Measurements from ENCODE around the gene KCTD14.
"Not testable (repeated sequence)": the region's sequence is repeated elsewhere in the genome, so short reads cannot be mapped to it uniquely, and the experiment has no call there.

Gene KCTD14, protein sequence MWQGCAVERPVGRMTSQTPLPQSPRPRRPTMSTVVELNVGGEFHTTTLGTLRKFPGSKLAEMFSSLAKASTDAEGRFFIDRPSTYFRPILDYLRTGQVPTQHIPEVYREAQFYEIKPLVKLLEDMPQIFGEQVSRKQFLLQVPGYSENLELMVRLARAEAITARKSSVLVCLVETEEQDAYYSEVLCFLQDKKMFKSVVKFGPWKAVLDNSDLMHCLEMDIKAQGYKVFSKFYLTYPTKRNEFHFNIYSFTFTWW

DNA sequence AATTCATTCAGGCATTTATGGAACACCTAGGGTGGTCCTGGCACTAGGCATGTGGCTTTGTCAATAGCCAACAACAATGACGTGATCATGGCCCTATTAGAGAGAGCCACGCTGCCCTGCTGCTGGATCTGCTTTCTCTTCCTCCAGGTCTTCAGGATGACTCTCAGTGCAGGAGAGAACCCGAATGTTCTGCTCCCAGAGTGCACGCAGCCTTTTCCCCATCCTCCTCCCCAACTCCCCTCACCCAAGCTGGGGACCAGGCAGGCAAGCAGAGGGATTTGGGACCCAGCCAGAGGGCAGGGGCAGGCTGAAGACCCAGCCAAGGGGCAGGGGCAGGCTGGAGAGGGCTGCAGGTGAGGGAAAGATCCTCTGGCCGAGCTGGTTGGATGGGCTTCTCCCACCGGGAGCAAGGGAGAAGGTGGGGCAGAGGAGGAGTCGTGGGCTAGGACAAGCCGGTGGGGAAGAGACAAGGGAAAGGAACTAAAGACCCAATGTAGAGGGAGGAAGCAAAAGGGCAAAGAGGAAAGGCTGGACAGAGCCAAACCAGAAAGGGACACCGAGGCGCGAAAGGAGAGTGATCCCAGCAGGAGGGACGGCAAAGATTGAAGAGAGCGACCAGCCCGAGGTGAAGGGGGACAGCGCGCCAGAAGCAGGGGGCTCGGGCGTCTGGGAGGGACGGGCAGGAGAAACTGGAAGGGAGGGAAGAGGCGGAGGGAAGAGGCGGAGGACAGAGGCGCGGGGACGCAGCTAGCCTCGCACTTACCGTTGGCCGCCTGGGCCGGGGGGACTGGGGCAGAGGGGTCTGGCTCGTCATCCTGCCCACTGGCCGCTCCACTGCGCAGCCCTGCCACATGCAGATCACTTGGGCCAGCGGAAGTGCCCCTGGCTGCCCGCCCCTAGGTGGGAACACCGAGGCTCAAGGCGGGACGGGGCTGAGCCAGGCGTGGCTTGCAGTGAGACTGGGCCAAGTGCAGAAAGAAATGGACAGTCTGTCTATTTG is at the start of gene KCTD14:
TSS of gene KCTD14 (minus strand) at position 880 of the 1,000 bp plus-strand sequence. CDS start at position 853, 27 bp downstream.
- FAIRE-seq = no peak

DNA sequence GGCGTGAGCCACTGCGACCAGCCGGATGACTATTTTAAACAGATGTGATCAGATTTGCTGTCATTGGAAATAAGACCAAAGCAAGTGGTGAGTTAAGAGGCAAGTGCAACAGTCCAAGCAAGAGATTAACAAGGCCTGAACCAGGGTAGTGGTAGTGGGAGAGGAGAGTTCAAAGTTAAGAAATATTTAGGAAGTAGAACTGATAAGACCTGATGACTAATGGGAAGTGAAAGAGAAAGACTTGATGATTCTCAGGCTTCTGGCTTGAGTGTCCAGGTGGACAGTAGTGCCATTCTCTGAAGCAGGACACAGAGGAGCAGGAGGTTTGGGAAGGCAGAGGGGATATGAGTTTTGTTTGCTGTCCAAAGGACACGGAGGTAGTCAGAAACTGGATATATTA is 49.4 kb upstream of the KCTD14 start:
- FAIRE-seq = no peak

DNA sequence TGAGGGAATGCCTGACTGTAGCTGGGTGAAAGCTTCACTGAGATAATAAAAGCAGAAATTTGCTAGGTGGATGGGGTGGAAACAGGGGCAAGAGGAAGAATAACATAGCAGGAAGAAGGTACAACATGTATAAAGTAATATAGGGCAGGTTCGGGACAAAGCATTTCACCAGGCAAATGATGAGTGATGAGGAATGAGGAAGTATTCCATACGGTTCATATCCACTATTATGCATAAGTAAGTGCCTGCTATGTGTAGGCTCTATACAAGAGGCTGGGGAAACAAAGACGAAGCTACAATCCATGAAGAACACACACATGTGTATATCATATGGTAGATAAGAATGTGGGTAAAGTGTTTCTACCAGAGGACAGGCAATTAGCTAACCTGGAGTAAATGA is 48.6 kb upstream of the KCTD14 start:
- FAIRE-seq = no peak

DNA sequence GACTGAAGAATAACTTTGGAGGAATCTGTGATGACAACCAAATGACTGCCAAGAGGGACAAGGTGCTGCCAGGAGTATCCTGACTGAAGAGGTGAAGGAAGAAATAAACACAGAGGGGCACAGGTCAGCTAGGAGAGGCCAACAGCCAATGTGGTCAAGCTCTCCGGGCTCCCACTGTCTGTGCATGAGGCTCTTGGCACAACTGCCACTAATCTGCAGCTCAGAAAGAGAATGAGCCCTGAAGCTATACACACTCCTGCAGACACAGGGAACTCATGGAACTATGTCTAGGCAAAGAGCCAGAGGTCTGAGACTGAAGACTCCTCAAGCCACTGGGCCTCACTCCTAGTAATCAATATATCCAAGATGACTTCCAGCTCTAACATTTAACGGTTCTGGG is 47.5 kb upstream of the KCTD14 start:
- FAIRE-seq = no peak

DNA sequence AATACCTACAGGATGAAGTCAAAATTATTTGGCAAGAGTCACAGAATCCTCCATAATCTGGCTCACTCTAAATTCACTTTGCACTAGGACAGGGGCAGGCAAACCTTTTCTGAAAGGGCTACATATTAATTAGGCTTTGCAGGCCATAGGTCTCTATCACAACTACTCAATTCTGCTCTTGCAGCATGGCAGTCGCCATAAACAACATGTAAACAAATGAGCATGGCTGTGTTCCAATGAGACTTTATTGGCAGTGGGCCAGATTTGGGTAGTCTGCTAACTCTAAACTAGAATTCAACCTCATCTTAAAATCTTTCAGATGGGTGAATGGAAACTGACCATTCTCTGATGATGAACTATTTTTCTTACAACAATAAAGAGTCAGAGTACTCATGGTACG is 46.4 kb upstream of the KCTD14 start:
- FAIRE-seq = no peak

DNA sequence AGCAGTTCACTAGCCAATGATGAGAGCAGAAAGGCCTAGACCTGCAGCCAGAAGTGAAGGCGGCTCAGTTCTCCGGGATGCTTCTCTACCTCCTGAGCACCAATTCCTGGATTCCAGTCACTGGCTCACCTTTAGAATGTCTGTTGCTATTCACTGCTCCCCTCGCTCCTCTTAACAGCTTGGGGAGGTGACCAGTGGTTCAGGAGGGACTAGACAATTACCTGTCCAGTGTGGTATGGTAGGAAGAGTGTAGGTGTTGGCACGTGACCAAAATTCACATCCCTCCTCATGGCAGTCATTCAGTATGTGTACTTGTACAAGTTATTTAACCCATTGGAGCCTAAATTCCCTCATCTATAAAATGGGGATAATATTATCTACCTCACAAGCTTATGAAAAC is 44.6 kb upstream of the KCTD14 start:
- FAIRE-seq = no peak

DNA sequence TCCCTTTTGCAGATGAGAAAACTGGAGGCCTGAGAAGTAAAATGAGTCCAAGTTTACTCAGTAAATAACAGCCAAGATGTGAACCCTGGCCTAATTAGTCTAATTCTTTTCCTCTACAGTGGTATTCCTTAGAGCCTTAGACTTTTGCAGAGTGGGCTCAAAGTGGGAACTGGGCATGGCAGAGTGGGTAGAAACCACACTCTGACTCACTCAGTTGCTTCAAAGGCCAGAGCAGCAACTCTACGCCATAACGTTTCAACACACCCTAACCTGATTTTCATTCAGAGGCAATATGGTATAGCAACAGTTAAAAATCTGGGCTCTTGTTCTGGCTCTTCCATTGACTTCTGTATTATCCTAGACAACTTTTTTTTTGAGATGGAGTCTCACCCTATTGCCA is 43.4 kb upstream of the KCTD14 start:
- FAIRE-seq = no peak

DNA sequence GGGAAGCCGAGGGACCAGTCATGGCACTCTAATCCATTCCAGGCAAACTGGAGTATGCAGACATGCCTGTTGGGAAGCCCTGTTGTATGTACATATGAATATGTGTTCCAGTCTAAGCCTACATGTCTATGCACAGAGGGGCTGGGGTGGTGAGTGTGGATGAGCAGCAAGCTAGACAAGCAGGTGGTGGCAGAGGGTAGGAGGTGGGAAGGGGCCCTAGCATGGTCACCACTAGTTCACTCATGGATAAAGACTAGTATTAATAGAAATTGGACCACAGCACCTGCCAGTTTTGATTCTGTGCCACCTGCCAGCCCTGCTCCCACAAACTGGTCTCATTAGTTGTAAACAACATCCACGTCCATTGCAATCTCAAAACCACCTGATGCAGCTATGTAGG is 42.1 kb upstream of the KCTD14 start:
- FAIRE-seq = no peak

DNA sequence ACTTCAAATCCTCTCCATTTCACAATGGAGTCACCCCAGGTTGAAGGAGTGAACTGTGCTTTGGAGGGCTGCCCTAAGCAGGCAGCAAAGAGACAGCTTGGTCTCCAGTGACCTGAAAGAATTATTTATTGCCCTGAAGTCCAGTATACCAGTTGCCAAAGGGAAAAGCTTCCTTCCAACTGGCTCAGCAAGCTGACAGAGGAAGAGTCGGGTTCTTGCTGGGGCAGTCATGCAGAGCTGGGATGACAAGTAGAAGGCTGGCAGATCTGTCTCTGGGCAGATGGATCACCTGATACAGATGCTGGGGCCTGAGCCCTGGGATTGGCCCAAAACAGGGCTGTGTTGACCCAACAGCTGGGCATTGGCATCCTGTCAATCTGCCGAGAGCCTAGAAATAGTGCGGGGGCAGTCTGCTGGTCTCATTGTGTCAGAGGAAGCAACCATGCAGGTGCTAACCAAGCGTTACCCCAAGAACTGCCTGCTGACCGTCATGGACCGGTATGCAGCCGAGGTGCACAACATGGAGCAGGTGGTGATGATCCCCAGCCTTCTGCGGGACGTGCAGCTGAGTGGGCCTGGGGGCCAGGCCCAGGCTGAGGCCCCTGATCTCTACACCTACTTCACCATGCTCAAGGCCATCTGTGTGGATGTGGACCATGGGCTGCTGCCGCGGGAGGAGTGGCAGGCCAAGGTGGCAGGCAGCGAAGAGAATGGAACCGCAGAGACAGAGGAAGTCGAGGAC is 40.5 kb upstream of the KCTD14 start, which contains the start of gene THRSP:
TSS of gene THRSP (plus strand) at position 422 of the 742 bp plus-strand sequence. CDS start at position 443, 21 bp downstream.
- FAIRE-seq = no peak

DNA sequence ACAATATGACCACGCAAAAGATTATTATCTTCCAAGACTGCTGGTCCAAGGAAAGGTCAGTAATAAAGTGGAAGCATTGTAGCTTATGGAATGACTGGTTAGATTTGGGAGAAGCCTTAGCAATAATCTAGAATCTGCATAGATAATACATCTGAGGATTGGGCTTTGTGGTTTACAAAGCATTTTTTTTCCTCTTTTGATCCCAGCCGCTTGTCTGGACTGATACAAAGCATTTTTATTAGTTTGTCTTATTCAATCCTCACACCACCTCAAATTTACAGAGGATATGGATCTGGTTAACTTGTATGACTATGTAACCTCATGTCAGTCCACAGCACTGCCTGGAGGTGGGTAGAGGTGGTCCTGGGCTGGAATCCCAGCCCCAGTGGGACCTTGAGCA is 39.6 kb upstream of the KCTD14 start:
- no peak for FAIRE-seq

DNA sequence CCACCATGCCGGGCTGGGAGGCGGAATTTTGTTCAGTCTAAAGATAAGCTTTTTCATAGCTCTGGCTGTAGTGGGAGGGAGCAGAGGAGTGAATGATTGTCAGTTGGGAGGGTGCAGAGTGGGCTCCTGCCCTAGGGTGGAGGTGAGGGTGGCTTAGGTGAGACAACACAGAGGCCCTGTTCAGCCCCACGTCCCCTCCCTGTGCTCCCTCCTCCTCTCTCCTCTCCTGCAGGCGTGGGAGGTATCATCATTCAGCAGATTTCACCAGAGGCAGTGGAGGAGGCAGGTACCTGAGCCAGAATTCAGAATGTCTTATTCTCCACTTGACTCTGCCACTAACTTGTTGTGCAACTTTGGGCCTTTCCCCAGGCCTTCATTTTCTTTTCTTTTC is 38.8 kb upstream of the KCTD14 start:
- FAIRE-seq = no peak

DNA sequence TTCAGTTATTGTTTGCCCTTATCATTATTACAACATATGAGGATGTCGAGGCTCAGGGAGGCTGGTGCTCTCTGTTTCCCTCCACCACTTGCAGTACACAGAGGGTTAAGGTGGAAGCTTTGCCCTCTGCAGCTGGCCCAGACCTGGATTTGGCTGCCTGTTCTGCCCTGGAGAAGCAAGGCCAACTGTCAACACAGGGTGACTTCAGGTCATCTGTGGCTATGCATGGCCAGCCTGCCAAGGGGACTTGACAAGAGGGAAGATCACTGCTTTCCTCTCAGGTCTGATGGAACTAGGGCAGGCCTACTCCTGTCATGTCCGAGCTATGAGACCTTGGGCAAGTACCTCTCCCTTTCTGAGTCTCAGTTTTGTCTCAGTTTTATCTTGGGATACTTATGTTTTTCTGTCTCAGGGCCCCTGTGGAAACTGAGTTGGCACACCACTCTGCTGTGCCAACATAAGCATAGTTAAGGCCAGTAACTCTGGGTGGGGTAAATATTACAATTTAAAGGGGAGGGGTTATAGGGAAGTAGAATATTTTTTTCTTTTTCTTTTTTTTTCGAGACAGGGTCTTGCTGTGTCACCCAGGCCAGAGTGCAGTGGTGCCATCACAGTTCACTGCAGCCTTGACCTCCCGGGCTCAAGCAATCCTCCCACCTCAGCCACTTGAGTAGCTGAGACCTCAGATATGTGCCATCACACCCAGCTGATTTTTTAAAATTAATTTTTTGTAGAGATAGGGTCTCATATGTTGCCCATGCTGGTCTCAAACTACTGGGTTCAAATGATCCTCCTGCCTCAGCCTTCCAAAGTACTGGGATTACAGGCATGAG is 38.2 kb upstream of the KCTD14 start:
- FAIRE-seq = no peak

DNA sequence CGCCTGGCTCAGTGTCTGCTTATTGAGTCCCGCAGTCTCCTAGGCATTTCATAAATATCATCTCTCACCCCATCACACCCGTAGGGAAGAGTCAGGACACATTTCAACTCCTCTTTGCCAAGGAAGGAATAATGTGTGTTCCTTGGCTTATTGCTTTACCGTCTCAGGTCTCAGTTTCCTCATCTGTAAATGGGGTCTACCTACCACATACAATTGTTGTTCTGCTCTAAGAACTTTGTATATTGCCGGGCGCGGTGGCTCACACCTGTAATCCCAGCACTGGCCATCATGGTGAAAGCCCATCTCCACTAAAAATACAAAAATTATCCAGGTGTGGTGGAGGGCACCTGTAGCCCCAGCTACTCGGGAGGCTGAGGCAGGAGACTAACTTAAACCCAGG is 37.5 kb upstream of the KCTD14 start:
- FAIRE-seq = no peak

DNA sequence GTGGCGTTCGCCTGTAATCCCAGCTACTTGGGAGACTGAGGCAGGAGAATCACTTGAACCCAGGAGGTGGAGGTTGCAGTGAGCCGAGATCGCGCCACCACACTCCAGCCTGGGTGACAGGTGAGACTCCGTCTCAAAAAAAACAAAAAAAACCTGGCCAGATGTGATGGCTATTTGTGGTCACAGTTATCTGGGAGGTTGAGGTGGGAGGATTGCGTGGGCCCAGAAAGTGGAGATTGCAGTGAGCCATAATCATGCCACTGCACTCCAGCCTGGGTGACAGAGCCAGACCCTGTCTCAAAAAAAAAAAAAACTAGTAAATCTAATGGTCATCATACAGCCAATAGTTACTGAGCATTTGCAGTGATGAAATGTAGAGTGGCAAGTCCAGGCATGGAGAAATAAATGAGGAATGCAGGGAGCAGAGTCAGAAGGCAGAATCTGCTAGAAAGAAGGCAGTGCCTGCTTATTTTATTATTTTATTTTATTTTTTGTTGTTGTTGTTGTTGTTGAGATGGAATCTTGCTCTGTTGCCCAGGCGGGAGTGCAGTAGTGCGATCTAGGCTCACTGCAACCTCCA is 36.8 kb upstream of the KCTD14 start:
- FAIRE-seq = not testable (repeated sequence)

DNA sequence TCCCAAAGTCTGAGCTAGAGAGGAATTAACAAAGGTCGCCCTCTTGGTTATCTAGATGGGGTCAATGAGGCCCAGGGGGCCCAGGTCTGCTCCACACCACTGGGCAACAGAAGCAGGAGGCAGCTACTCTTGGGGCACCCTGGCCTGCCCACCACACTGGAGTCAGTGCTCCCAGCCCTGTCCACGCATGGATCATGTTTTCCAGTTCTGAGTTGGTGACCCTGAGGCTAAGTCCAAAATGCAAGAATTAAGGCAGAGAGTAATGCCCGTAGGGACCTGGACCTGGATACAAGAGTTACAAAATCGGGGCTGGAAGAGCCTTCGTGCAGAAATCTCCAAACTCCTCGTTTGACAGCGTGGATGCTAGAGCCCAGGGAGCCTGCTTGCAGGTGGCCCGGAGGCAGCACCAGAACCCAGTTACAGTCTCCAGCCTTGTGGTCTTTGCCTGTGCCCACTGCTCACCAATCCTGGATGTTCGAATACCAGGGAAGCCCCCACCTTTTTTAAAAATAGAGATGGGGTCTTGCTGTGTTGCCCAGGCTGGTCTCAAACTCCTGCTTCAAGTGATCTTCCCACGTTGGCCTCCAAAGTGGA is 34.5 kb upstream of the KCTD14 start:
- no peak for FAIRE-seq

DNA sequence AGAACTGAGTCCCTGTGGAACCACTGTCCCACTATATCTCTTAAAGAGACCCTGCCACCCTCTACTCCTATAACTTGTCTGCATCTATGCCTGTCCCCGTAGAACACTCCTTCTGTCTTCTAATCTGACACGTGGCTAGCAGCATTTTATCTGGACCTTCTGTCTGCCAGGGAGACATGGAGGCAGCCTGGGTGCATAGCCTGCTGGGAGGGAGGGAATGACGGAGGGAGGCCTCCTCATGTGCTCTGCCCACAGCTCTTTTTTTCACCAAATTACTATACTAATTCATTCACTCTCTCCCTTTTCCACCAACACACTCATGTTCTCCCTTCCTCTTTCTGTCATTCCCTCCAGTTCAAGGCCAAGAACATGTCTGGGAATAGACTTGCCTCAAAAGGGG is 33.0 kb upstream of the KCTD14 start:
- no peak for FAIRE-seq

DNA sequence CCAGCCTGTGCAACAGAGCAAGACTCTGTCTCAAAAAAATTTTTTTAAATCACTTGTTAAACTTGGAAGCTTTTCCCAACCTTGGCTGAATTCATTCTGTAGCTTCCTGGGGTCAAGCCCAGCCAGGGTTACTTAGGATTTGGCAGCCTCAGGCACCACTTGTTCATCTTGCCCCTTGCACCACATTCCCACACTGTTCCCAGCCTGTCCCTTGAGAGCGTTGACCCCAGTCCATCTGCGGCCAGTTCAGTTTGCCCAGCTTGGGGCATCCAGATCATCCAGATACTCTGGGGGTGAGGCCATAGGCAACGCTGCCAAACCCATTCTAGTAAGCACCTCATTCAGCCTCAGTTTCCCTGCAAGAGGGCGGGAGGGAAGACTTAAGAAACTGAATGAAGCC is 31.9 kb upstream of the KCTD14 start:
- FAIRE-seq = no peak

DNA sequence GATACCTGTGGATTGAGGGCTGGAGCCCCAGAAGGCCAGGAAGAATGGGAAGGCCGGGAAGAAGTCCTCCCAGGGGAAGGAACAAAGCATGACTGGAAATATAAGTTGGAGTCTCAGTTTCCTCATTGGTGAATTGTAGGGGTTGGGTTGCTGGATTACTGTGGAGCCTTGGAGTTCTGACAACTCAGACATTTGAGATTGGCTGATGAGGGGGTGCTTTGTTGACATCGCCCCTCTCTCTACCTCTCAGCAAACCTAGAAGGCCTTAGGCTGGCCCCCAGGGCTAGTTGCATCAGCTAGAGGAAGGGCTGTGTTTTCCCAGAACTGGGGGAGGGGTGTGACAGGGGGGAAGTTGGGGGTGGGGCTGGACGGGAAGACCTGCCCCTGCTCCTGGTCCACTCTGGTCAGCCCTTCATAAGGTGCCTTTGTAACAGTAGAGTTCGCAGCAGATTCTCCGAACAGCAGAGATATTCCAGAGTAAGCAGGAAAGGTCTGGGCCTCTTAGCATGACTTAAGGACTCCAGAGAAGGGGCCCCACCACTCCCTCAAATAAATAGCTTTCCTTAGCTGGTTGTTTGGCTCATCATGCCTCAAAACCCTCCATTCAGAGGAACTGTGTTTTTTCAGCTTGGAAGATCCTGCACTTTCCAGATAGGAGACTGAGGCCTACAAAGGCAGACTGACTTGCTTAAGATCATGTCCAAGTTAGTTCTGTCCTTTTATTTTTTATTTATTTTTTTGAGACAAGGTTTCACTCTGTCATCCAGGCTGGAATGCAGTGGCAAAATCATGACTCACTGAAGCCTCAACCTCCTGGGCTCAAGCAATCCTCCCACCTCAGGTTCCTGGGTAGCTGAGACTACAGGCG is 28.1 kb upstream of the KCTD14 start:
- FAIRE-seq = no peak

DNA sequence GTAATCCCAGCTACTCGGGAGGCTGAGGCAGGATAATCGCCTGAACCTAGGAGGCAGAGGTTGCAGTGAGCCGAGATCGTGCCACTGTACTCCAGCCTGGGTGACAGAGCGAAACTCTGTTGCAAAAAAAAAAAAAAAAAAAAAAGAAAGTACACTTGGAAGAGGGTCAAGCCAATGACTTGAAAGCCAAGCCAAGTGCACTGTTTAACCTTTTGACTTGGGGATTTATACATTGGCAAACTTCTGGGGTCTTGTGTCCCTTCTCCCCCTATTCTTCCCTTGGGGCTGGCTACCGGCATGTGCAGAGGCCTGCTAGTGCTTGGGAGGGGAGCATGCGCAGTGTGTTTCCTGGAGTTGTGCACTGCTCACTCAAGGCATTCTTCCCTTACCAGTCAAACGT is 26.3 kb upstream of the KCTD14 start:
- FAIRE-seq = no peak

DNA sequence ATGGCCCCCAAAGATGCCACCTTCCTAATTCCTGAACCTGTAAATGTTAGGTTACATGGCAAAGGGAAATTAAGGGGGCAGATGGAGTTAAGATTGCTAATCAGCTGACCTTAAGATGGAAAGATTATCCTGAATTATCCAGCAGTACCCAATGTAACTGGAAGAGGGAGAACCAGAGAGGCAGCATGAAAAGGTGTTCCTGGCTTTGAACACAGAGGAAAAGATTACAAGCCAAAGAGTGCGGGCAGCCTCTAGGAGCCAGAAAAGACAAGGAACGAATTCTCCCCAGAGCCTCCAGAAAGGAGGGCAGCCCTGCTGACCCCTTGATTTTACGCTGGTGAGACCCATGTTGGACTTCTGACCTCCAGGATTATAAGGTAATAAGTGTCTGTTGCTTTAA is 25.5 kb upstream of the KCTD14 start:
- FAIRE-seq = no peak

DNA sequence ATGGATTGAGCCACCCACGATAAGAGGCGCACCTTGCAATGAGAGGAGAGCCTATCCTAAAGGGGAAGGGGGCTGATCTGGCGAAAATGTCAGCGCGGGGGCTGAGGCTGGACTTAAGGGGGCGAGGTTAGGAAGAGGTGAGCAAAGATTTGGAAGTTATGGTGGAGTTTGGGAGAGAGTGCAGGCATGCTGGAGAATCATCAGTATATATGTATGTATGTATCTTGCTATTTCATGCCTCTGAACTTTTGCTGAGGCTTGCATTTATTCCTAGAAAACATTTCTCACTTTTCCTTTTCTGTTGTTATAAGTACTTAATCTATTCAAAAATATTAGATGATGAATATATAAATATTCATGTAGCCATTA is 23.4 kb upstream of the KCTD14 start:
- no peak for FAIRE-seq

Measured in colon (tissue), 2 donors.